Lung (tissue), 12 donors: ENCODE data around the gene PAK2. TPM values are rescaled to one million over a fixed set of nuclear protein-coding genes. Genes with fewer than 3 reads are reported as not detected.
"Not testable (repeated sequence)": the region's sequence is repeated elsewhere in the genome, so short reads cannot be mapped to it uniquely, and the experiment has no call there.

Source experiments
- ATAC-seq: fragments of 200-7000 bp; cut with Tn5 transposase; one replicate; pipeline ENCODE4 v1.9.1; 2020; ENCODE audit warnings: moderate number of reproducible peaks; ENCODE audit not compliant: insufficient read depth, low FRiP score
- DNase-seq, 3 donors: peaks; one replicate each; pipeline ENCODE4 v3.0.0-alpha.2; 2013 to 2017
- H3K27ac ChIP-seq, 2 donors: one replicate each; pipeline ENCODE4 v1.5.1; 2013; ENCODE audit warnings: mild to moderate bottlenecking in 2 of 2, moderate library complexity in 2 of 2, control low read depth in 1 of 2, inconsistent platforms in 1 of 2, low read depth in 1 of 2, low read length in 1 of 2
- H3K27me3 ChIP-seq, 3 donors: one replicate each; pipeline ENCODE4 v1.5.1; 2013; ENCODE audit warnings: low read length in 2 of 3; ENCODE audit not compliant: control insufficient read depth in 3 of 3, insufficient read depth in 3 of 3
- H3K36me3 ChIP-seq, 4 donors: one replicate each; pipeline ENCODE4 v1.5.1; 2013; ENCODE audit warnings: low read length in 4 of 4, mild to moderate bottlenecking in 1 of 4, moderate library complexity in 1 of 4; ENCODE audit not compliant: control insufficient read depth in 4 of 4, insufficient read depth in 4 of 4
- H3K4me1 ChIP-seq, 5 donors: one replicate each; pipeline ENCODE4 v1.5.1; 2013; ENCODE audit warnings: low read length in 5 of 5, mild to moderate bottlenecking in 2 of 5, moderate library complexity in 1 of 5; ENCODE audit not compliant: control insufficient read depth in 5 of 5, insufficient read depth in 5 of 5
- H3K4me3 ChIP-seq: one replicate; pipeline ENCODE4 v1.5.1; 2013; ENCODE audit warnings: mild to moderate bottlenecking, control low read depth, moderate library complexity
- H3K9ac ChIP-seq, 2 donors: one replicate each; pipeline ENCODE4 v1.5.1; 2013; ENCODE audit warnings: low read length in 2 of 2, control low read depth in 1 of 2; ENCODE audit not compliant: insufficient read depth in 1 of 2
- H3K9me3 ChIP-seq, 4 donors: one replicate each; pipeline ENCODE4 v1.5.1; 2013; ENCODE audit warnings: low read length in 3 of 4, mild to moderate bottlenecking in 1 of 4, moderate library complexity in 1 of 4; ENCODE audit not compliant: control insufficient read depth in 4 of 4, insufficient read depth in 3 of 4
- WGBS, 2 donors: extraction: QIAGEN DNeasy Blood & Tissue Kit; methylation state at CpG; one replicate each; pipeline ENCODE4 v1.1.7; 2013; 5-methylcytosine and 5-hydroxymethylcytosine counted together
- polyA plus RNA-seq, 2 donors: library from polyadenylated mRNA; stranded (reverse); fragments of 200-250 nt; gene quantifications; one replicate each; pipeline ENCODE4 v1.2.1, GENCODE V29; 2013
- total RNA-seq, 2 donors: library from RNA; depleted of rRNA in 1 of 2; stranded (reverse); fragments of >200 nt in 1 of 2; gene quantifications; one replicate each; pipeline ENCODE4 v1.2.1, GENCODE V29; 2014 to 2021
- TF ChIP-seq, protein P1 (sequence below): IDR thresholded peaks from 2 replicates; pipeline ENCODE4 v1.5.1; 2012; ENCODE audit warnings: mild to moderate bottlenecking; ENCODE audit errors: control extremely low read depth, extremely low read depth
- donor health status: control.
- donor health status: control.
- donor health status: Bipolar disorder and iron deficiency.
- donor health status: healthy.
- donor health status: DM: yes; HTN: yes; CAD: no.

The PAK2 gene
- total and polyA plus RNA-seq, 4 donors: 23.7 to 81.4 (median 55.1) TPM

DNA sequence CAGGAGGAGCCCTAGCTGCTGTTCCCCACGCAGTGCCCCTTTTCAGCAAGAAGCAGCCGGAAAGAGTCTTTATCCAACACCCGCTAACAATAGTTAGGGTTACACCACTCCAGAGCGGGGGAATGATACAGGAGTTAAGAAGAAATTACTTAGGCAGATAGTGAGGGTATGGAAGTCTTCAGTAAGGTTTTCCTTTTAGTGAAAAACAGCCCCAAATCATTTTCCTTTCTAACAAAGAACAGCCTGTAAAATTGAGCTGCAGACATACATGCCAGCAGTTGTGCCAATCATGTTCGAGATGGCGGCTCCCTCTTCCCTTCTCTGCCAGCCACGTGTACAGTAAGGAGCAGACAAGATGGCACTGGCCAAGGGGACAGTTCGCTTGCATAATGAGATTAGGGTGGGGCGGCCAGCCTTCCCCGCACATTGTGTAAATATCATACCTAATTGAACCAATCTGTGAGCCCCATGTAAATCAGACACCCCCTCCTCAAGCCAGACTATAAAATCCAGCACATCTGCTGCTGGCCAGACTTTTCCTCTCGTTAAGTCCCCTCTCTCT, 109.6 kb downstream of the PAK2 start:
- H3K27me3 ChIP-seq: no peaks in the 10 kb centered on the region
- H3K27ac ChIP-seq: no peak overlapping the region
- no peak overlapping the region for H3K9ac ChIP-seq
- H3K4me1 ChIP-seq: no peaks in the 10 kb centered on the region
- no peak overlapping the region for H3K4me3 ChIP-seq
- DNase-seq (no peak), ATAC-seq (no peak)
- WGBS, 2 donors: 85 to 89% methylated on average over 11 of the region's 11 CpGs
- peaks cover 0 to 3% (median 0%) of the 10 kb centered on the region in 4 donors for H3K9me3 ChIP-seq
- H3K36me3 ChIP-seq: no peaks in the 10 kb centered on the region
- TF ChIP-seq, protein P1, sequence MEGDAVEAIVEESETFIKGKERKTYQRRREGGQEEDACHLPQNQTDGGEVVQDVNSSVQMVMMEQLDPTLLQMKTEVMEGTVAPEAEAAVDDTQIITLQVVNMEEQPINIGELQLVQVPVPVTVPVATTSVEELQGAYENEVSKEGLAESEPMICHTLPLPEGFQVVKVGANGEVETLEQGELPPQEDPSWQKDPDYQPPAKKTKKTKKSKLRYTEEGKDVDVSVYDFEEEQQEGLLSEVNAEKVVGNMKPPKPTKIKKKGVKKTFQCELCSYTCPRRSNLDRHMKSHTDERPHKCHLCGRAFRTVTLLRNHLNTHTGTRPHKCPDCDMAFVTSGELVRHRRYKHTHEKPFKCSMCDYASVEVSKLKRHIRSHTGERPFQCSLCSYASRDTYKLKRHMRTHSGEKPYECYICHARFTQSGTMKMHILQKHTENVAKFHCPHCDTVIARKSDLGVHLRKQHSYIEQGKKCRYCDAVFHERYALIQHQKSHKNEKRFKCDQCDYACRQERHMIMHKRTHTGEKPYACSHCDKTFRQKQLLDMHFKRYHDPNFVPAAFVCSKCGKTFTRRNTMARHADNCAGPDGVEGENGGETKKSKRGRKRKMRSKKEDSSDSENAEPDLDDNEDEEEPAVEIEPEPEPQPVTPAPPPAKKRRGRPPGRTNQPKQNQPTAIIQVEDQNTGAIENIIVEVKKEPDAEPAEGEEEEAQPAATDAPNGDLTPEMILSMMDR: no peak

DNA sequence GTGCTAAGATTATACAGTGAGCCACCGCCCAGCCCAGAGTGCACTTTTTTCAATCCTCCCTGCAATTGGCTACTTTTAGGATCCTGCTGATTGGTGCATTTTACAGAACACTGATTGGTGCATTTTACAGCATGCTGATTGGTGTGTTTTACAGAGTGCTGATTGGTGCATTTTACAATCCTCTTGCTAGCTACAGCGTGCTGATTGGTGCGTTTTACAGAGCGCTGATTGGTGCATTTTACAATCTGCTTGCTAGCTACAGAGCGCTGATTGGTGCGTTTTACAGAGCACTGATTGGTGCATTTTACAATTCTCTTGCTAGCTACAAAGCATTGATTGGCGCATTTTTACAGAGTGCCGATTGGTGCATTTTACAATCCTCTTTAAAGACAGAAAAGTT, 123.3 kb downstream of the PAK2 start:
- H3K9me3 ChIP-seq, H3K4me1 ChIP-seq, H3K27ac ChIP-seq, H3K27me3 ChIP-seq, H3K36me3 ChIP-seq, H3K9ac ChIP-seq, ATAC-seq, DNase-seq, H3K4me3 ChIP-seq: not testable (repeated sequence)
- 91 to 97% methylated on average over 8 of the region's 8 CpGs for WGBS, 2 donors

DNA sequence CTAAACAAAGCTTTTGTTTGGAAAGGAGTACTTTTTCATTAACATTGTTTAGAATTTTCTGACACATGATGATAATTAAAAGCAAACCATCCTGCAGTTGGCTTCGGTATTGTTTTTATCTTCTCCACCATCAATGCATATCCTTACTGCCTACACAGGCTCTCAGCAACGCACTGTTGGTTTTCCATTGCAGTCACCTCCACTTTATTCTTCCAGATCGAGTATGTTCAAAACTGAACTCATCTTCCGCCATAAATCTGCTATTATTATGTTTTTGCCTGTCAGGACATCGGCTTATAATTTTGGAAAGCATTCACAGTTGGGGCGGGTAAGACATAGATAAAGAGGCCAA, 127.5 kb downstream of the PAK2 start:
- WGBS, 2 donors: 31 to 45% methylated on average over 6 of the region's 6 CpGs
- Histone ChIP-seq H3K27me3 (no peaks in the 10 kb centered on the region), H3K36me3 (peaks cover 0 to 4% (median 1%) of the 10 kb centered on the region in 4 donors), H3K27ac (peak overlapping the region; percentile 84 to 96), H3K4me3 (no peak overlapping the region), H3K9ac (peak overlapping the region; percentile 53 to 72), H3K4me1 (peaks cover 0 to 13% (median 8%) of the 10 kb centered on the region in 5 donors), H3K9me3 (no peaks in the 10 kb centered on the region)
- TF ChIP-seq, protein P1: no peak
- ATAC-seq: no peak
- DNase-seq: no peak

DNA sequence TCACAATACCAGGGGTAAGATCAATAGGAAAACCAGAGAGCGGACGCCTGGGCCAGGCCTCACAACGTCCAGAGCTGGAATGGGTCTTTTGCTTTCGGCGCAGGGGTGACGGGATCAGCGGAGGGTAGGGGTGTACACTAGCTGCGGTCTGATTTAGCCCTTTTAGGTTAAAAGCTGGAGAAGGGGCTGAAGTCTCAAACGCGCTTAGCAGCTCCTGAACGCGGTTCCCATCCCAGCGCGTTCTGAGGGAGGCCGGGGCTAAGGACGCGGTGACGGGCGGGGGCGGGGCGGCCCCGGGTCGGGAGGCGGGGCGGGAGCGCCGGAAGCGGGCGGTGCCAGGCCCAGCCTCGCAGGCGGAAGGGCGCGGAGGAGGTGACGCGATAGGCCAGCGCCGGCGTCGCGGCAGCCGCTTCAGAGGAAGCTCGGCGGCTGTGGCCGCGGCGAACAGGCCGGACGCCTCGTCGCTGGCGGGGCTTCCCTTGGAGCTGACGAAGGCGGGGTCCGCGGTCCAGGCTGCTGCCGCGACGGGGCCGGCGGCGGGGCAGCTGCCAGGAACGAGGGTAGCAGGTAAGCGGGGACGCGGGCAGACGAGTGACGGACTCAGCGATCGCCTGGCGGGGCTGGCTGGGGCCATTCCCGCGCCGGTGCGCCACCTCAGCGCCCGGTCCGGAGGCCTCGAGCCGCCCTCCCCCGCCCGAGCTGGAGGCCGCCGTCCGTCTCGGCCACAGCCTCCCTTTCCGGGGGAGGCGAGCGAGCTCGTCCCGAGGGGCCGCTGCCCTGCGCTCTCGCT, 128.0 kb downstream of the PAK2 start, which contains the start of gene SENP5:
Gene SENP5, plus strand, starts transcription at position 414 of the 790 bp plus-strand sequence. CDS start 17,262 bp downstream, outside the sequence.
- 1% methylated on average over 39 to 93 of the region's 93 CpGs for WGBS, 2 donors
- DNase-seq (peak; percentile 94 to 96 (median 94)), ATAC-seq (peak; percentile 99)
- TF ChIP-seq, protein P1: no peak
- Histone ChIP-seq H3K36me3 (peaks cover 0 to 4% (median 1%) of the 10 kb centered on the region in 4 donors), H3K4me1 (peaks cover 0 to 13% (median 8%) of the 10 kb centered on the region in 5 donors), H3K9me3 (no peaks in the 10 kb centered on the region), H3K9ac (peak within 1 kb of the TSS; percentile 85 to 92), H3K27me3 (no peaks in the 10 kb centered on the region), H3K4me3 (peak within 1 kb of the TSS; percentile 98), H3K27ac (peak within 1 kb of the TSS; percentile 93 to 99)
